H1 (cell line): ENCODE measurements around the gene BBX. TPM values are rescaled to one million over a fixed set of nuclear protein-coding genes. Genes with fewer than 3 reads are reported as not detected.

Source experiments
- ASH2L ChIP-seq: fragments of 200-600, 300-600 bp; sonication (generic); IDR thresholded peaks from one replicate; pipeline ENCODE4 v1.7.1; 2017; ENCODE audit warnings: low read length
- BCL11A ChIP-seq, 2 experiments: IDR thresholded peaks; one replicate each; pipeline ENCODE4 v1.6.1; 2011; ENCODE audit warnings: low read depth in 2 of 2, low read length in 2 of 2, mild to moderate bottlenecking in 2 of 2
- JUND ChIP-seq: IDR thresholded peaks from 2 replicates; pipeline ENCODE4 v1.6.1; 2011; ENCODE audit warnings: mild to moderate bottlenecking, improper control_type of control experiment, low read length
- MAFK ChIP-seq: IDR thresholded peaks from 2 replicates; pipeline ENCODE4 v1.6.1; 2012; ENCODE audit warnings: low read depth, mild to moderate bottlenecking, improper control_type of control experiment, low read length
- POU5F1 ChIP-seq: IDR thresholded peaks from 2 replicates; pipeline ENCODE4 v1.6.1; 2011; ENCODE audit warnings: low read depth, mild to moderate bottlenecking, low read length, moderate library complexity
- SIN3A ChIP-seq, 2 experiments: IDR thresholded peaks in 1 of 2; conservative IDR thresholded peaks in 1 of 2; 2 replicates each; pipeline ENCODE4 v1.6.1; 2011 to 2012; ENCODE audit warnings: low read length in 2 of 2, improper control_type of control experiment in 1 of 2, low read depth in 1 of 2, mild to moderate bottlenecking in 1 of 2
- SIX5 ChIP-seq: IDR thresholded peaks from 2 replicates; pipeline ENCODE4 v1.6.1; 2011; ENCODE audit warnings: mild to moderate bottlenecking, low read depth, low read length
- SP1 ChIP-seq: IDR thresholded peaks from 2 replicates; pipeline ENCODE4 v1.6.1; 2011; ENCODE audit warnings: low read depth, low read length
- SP2 ChIP-seq: IDR thresholded peaks from 2 replicates; pipeline ENCODE4 v1.6.1; 2012; ENCODE audit warnings: mild to moderate bottlenecking, low read length, inconsistent platforms
- TBP ChIP-seq: IDR thresholded peaks from 2 replicates; pipeline ENCODE4 v1.6.1; 2011; ENCODE audit warnings: low read depth, low read length, improper control_type of control experiment
- polyA plus RNA-seq, 7 experiments: library from polyadenylated mRNA; depleted of rRNA in 3 of 7; stranded (reverse) in 5 of 7; unstranded in 2 of 7; fragments of >200 nt in 5 of 7; fragments of 200-250 nt in 2 of 7; gene quantifications; 1 replicate in 5 of 7; 2 replicates in 1 of 7; 4 replicates in 1 of 7; pipeline versions ENCODE4 v1.2.1 to v1.2.3, GENCODE V29; 2011 to 2013; ENCODE audit warnings: missing spikeins in 2 of 7, mixed read lengths in 2 of 7
- total RNA-seq: library from RNA; stranded (reverse); fragmentation: NEBNext Ultra II Directional; extraction: Animal tissue kit (Norgen Biotek cat#: 25700); gene quantifications from 2 replicates; pipeline ENCODE4 v1.2.1, GENCODE V29; 2021
- TF ChIP-seq, protein P1 (sequence below): fragments of 300-600 bp; sonication (generic); IDR thresholded peaks from 2 replicates; pipeline ENCODE4 v1.7.1; 2012; ENCODE audit warnings: low read length, moderate library complexity, mild to moderate bottlenecking, inconsistent platforms; ENCODE audit not compliant: insufficient replicate concordance

BBX gene
- total and polyA plus RNA-seq, 2 of the 8 experiments (the other 6 are each of a cell fraction or from before 2014, with no cell fraction given), result 11.0 to 42.5 TPM

DNA sequence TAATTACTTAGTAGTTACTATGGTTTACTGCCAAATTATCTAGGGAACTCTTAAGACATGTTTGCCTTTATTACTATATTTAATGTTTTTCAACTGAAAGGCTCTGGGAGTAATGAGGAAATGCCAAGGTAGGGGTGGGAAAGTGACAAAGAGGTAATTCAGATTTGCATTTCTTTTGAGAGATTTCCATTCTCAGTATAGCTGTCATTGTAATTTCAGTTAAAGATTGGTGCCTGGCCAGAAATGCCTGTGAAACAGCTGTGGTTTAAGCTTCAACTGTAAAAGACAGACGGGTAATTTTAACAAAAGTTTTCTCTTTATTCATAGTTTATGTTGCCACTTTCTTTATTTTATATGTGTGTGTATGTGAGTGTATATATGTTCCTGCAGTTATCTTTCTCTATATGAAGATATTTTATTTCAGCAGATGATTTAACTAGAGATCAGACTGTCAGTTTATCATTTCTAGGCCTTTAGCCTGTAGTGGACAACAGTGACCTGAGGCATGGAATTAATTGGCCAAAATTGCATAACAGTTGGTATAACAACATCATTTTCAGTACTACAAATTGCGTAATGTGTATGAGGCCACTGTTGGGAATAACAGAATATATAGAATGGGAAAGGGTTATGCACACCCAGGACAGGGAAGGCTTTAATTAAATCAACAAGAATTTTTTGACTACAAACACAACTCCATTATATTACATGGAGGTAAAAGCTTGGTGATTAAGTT is 119.0 kb downstream of the BBX start (continued):
- TF ChIP-seq, protein P1, sequence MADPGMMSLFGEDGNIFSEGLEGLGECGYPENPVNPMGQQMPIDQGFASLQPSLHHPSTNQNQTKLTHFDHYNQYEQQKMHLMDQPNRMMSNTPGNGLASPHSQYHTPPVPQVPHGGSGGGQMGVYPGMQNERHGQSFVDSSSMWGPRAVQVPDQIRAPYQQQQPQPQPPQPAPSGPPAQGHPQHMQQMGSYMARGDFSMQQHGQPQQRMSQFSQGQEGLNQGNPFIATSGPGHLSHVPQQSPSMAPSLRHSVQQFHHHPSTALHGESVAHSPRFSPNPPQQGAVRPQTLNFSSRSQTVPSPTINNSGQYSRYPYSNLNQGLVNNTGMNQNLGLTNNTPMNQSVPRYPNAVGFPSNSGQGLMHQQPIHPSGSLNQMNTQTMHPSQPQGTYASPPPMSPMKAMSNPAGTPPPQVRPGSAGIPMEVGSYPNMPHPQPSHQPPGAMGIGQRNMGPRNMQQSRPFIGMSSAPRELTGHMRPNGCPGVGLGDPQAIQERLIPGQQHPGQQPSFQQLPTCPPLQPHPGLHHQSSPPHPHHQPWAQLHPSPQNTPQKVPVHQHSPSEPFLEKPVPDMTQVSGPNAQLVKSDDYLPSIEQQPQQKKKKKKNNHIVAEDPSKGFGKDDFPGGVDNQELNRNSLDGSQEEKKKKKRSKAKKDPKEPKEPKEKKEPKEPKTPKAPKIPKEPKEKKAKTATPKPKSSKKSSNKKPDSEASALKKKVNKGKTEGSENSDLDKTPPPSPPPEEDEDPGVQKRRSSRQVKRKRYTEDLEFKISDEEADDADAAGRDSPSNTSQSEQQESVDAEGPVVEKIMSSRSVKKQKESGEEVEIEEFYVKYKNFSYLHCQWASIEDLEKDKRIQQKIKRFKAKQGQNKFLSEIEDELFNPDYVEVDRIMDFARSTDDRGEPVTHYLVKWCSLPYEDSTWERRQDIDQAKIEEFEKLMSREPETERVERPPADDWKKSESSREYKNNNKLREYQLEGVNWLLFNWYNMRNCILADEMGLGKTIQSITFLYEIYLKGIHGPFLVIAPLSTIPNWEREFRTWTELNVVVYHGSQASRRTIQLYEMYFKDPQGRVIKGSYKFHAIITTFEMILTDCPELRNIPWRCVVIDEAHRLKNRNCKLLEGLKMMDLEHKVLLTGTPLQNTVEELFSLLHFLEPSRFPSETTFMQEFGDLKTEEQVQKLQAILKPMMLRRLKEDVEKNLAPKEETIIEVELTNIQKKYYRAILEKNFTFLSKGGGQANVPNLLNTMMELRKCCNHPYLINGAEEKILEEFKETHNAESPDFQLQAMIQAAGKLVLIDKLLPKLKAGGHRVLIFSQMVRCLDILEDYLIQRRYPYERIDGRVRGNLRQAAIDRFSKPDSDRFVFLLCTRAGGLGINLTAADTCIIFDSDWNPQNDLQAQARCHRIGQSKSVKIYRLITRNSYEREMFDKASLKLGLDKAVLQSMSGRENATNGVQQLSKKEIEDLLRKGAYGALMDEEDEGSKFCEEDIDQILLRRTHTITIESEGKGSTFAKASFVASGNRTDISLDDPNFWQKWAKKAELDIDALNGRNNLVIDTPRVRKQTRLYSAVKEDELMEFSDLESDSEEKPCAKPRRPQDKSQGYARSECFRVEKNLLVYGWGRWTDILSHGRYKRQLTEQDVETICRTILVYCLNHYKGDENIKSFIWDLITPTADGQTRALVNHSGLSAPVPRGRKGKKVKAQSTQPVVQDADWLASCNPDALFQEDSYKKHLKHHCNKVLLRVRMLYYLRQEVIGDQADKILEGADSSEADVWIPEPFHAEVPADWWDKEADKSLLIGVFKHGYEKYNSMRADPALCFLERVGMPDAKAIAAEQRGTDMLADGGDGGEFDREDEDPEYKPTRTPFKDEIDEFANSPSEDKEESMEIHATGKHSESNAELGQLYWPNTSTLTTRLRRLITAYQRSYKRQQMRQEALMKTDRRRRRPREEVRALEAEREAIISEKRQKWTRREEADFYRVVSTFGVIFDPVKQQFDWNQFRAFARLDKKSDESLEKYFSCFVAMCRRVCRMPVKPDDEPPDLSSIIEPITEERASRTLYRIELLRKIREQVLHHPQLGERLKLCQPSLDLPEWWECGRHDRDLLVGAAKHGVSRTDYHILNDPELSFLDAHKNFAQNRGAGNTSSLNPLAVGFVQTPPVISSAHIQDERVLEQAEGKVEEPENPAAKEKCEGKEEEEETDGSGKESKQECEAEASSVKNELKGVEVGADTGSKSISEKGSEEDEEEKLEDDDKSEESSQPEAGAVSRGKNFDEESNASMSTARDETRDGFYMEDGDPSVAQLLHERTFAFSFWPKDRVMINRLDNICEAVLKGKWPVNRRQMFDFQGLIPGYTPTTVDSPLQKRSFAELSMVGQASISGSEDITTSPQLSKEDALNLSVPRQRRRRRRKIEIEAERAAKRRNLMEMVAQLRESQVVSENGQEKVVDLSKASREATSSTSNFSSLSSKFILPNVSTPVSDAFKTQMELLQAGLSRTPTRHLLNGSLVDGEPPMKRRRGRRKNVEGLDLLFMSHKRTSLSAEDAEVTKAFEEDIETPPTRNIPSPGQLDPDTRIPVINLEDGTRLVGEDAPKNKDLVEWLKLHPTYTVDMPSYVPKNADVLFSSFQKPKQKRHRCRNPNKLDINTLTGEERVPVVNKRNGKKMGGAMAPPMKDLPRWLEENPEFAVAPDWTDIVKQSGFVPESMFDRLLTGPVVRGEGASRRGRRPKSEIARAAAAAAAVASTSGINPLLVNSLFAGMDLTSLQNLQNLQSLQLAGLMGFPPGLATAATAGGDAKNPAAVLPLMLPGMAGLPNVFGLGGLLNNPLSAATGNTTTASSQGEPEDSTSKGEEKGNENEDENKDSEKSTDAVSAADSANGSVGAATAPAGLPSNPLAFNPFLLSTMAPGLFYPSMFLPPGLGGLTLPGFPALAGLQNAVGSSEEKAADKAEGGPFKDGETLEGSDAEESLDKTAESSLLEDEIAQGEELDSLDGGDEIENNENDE, result no peak
- TF ChIP-seq SIN3A (conservative IDR thresholded peaks at IDR 0.05 in 1 of 2, IDR thresholded peaks at IDR 0.05 in 1 of 2; ENCODE audit: low read depth in 1 of 2, low read length in 2 of 2) (no peak), TBP (no peak), SP2 (no peak), SP1 (no peak), SIX5 (no peak), MAFK (no peak), ASH2L (no peak), BCL11A (IDR thresholded peaks at IDR 0.05; ENCODE audit: low read depth in 2 of 2, low read length in 2 of 2) (no peak), POU5F1 (no peak), JUND (no peak)
